NCI-H2107 treated with DMSO at 0.1 percent for 48 hours (cell line): ENCODE results near the gene MYH16.
A peak's percentile ranks its signal among the peaks of the same experiment; 100 is the strongest.
"Not testable (repeated sequence)": the region's sequence is repeated elsewhere in the genome, so short reads cannot be mapped to it uniquely, and the experiment has no call there.

Source experiments
- DNase-seq: peaks from one replicate; lab custom pipeline; 2025; ENCODE audit not compliant: unreplicated experiment; lab: John Stamatoyannopoulos, UW

MYH16 gene

GRCh38 chr7:99301496-99301895, 28.9 kb downstream of the MYH16 start:
- no peak for DNase-seq

- no peak for DNase-seq
Observed at GRCh38 chr7:99305473-99306260, 33.0 kb downstream of the MYH16 start.

- no peak for DNase-seq
Observed at GRCh38 chr7:99308461-99309074, 35.9 kb downstream of the MYH16 start.

GRCh38 chr7:99309111-99309510, 36.5 kb downstream of the MYH16 start:
- no peak for DNase-seq

GRCh38 chr7:99310004-99310403, 37.4 kb downstream of the MYH16 start:
- no peak for DNase-seq

GRCh38 chr7:99311702-99312101, 39.1 kb downstream of the MYH16 start:
- no peak for DNase-seq

GRCh38 chr7:99312316-99313203, 39.9 kb downstream of the MYH16 start:
- DNase-seq, result peak; percentile 46

GRCh38 chr7:99313204-99313573, 40.5 kb downstream of the MYH16 start:
- DNase-seq, result no peak

GRCh38 chr7:99314504-99314903, 41.9 kb downstream of the MYH16 start:
- DNase-seq, result peak; percentile 4

GRCh38 chr7:99320371-99320770, 47.7 kb downstream of the MYH16 start:
- no peak for DNase-seq

- not testable (repeated sequence) for DNase-seq
Observed at GRCh38 chr7:99322659-99323058, 50.0 kb downstream of the MYH16 start.

GRCh38 chr7:99324559-99324958, 51.9 kb downstream of the MYH16 start:
- DNase-seq, result no peak

GRCh38 chr7:99325001-99325493, 52.4 kb downstream of the MYH16 start:
- DNase-seq, result no peak

GRCh38 chr7:99325592-99326407, 53.2 kb downstream of the MYH16 start, which contains the start of gene ARPC1A:
TSS of gene ARPC1A (plus strand) at chr7:99325898. CDS start at chr7:99333354, 7,456 bp downstream.
- DNase-seq, result peak; percentile 86

- peak; percentile 14 for DNase-seq
Observed at GRCh38 chr7:99326408-99326782, 53.8 kb downstream of the MYH16 start.

GRCh38 chr7:99330314-99330961, 57.8 kb downstream of the MYH16 start:
- DNase-seq, result peak; percentile 18

- DNase-seq, result no peak
Observed at GRCh38 chr7:99331002-99331401, 58.4 kb downstream of the MYH16 start.

GRCh38 chr7:99339595-99339994, 67.0 kb downstream of the MYH16 start:
- no peak for DNase-seq

GRCh38 chr7:99340659-99341058, 68.0 kb downstream of the MYH16 start:
- no peak for DNase-seq

- no peak for DNase-seq
Observed at GRCh38 chr7:99344061-99344647, 71.5 kb downstream of the MYH16 start.
